Trophoblast cell (in vitro differentiated cells and primary cell): Measurements from ENCODE around the gene TPM2.

Experiments
- DNase-seq, 2 donors: peaks; one replicate each; pipeline ENCODE4 v3.0.0-alpha.2; 2016
- H2AFZ ChIP-seq: 2 replicates; pipeline ENCODE4 v1.6.1; 2013; ENCODE audit warnings: low read length, moderate library complexity, mild to moderate bottlenecking; ENCODE audit not compliant: insufficient read depth, poor library complexity
- H2AK5ac ChIP-seq: 2 replicates; pipeline ENCODE4 v1.6.1; 2013; ENCODE audit warnings: mild to moderate bottlenecking, low read length
- H2BK120ac ChIP-seq: 2 replicates; pipeline ENCODE4 v1.6.1; 2013; ENCODE audit warnings: low read length, mild to moderate bottlenecking, moderate library complexity; ENCODE audit not compliant: insufficient read depth, poor library complexity
- H2BK12ac ChIP-seq: 2 replicates; pipeline ENCODE4 v1.6.1; 2013; ENCODE audit warnings: mild to moderate bottlenecking, low read length, moderate library complexity
- H2BK5ac ChIP-seq: 2 replicates; pipeline ENCODE4 v1.6.1; 2013; ENCODE audit warnings: low read length, low read depth, moderate library complexity, mild to moderate bottlenecking; ENCODE audit not compliant: poor library complexity
- H3K14ac ChIP-seq: 2 replicates; pipeline ENCODE4 v1.6.1; 2013; ENCODE audit warnings: mild to moderate bottlenecking, low read length
- H3K18ac ChIP-seq: 2 replicates; pipeline ENCODE4 v1.6.1; 2013; ENCODE audit warnings: mild to moderate bottlenecking, low read length
- H3K23ac ChIP-seq: 2 replicates; pipeline ENCODE4 v1.6.1; 2013; ENCODE audit warnings: low read length
- H3K27ac ChIP-seq: 2 replicates; pipeline ENCODE4 v1.5.1; 2013; ENCODE audit warnings: low read depth, mild to moderate bottlenecking, inconsistent platforms, low read length, moderate library complexity
- H3K27me3 ChIP-seq: 2 replicates; pipeline ENCODE4 v1.6.1; 2013; ENCODE audit warnings: inconsistent platforms, mild to moderate bottlenecking, low read length, moderate library complexity; ENCODE audit not compliant: insufficient read depth
- H3K36me3 ChIP-seq, 2 experiments: 1 replicate in 1 of 2; 2 replicates in 1 of 2; pipeline ENCODE4 v1.6.1; 2013; ENCODE audit warnings: low read length in 2 of 2, mild to moderate bottlenecking in 2 of 2, moderate library complexity in 1 of 2; ENCODE audit not compliant: insufficient read depth in 2 of 2, control insufficient read depth in 1 of 2
- H3K4ac ChIP-seq: 2 replicates; pipeline ENCODE4 v1.6.1; 2013; ENCODE audit warnings: low read depth, mild to moderate bottlenecking, low read length, moderate library complexity
- H3K4me1 ChIP-seq, 2 experiments: 1 replicate in 1 of 2; 2 replicates in 1 of 2; pipeline ENCODE4 v1.6.1; 2013; ENCODE audit warnings: low read length in 2 of 2, mild to moderate bottlenecking in 2 of 2, moderate library complexity in 1 of 2; ENCODE audit not compliant: insufficient read depth in 2 of 2, control insufficient read depth in 1 of 2
- H3K4me2 ChIP-seq: 2 replicates; pipeline ENCODE4 v1.6.1; 2013; ENCODE audit warnings: inconsistent platforms, mild to moderate bottlenecking, low read length, moderate library complexity
- H3K4me3 ChIP-seq: 2 replicates; pipeline ENCODE4 v1.5.1; 2013; ENCODE audit warnings: mild to moderate bottlenecking, low read depth, low read length, inconsistent platforms
- H3K79me1 ChIP-seq: one replicate; pipeline ENCODE4 v1.6.1; 2013; ENCODE audit warnings: low read length
- H3K79me2 ChIP-seq: 2 replicates; pipeline ENCODE4 v1.6.1; 2013; ENCODE audit warnings: low read length, mild to moderate bottlenecking; ENCODE audit not compliant: control insufficient read depth, insufficient read depth, poor library complexity
- H3K9ac ChIP-seq: 2 replicates; pipeline ENCODE4 v1.6.1; 2013; ENCODE audit warnings: mild to moderate bottlenecking, low read length
- H3K9me3 ChIP-seq: 2 replicates; pipeline ENCODE4 v1.6.1; 2013; ENCODE audit warnings: low read depth, mild to moderate bottlenecking, control low read depth, inconsistent platforms, low read length; ENCODE audit not compliant: insufficient read depth
- H4K12ac ChIP-seq: 2 replicates; pipeline ENCODE4 v1.6.1; 2013; ENCODE audit warnings: low read depth, mild to moderate bottlenecking, low read length, moderate library complexity
- H4K8ac ChIP-seq: 2 replicates; pipeline ENCODE4 v1.6.1; 2013; ENCODE audit warnings: low read depth, mild to moderate bottlenecking, low read length, moderate library complexity
- H4K91ac ChIP-seq: one replicate; pipeline ENCODE4 v1.6.1; 2013; ENCODE audit warnings: low read depth, mild to moderate bottlenecking, low read length, moderate library complexity
- WGBS: extraction: QIAGEN DNeasy Blood & Tissue Kit; methylation state at CpG from one replicate; pipeline ENCODE4 v1.1.7; 2013; ENCODE audit warnings: missing lambda C conversion rate; ENCODE audit not compliant: insufficient read length, insufficient coverage; ENCODE audit errors: extremely low coverage; 5-methylcytosine and 5-hydroxymethylcytosine counted together

The TPM2 gene

GRCh38 chr9:35731415-35732184, 41.9 kb upstream of the TPM2 start:
- Histone ChIP-seq H2BK12ac (no peak overlapping the region), H2AK5ac (peak overlapping the region; percentile 61), H3K36me3 (peaks cover 4 to 21% of the 10 kb centered on the region in 2 experiments), H3K9ac (peak overlapping the region; percentile 98), H3K4me1 (peaks cover 38 to 39% of the 10 kb centered on the region in 2 experiments), H2AFZ (no peak overlapping the region), H3K27me3 (no peaks in the 10 kb centered on the region), H3K4ac (peak overlapping the region; percentile 66), H3K79me1 (peaks cover 28% of the 10 kb centered on the region), H3K14ac (peak overlapping the region; percentile 59), H3K27ac (peak overlapping the region; percentile 90), H3K79me2 (peaks cover 25% of the 10 kb centered on the region), H4K91ac (peak overlapping the region; percentile 93), H3K4me2 (peak overlapping the region; percentile 80), H3K23ac (peak overlapping the region; percentile 55), H3K18ac (peak overlapping the region; percentile 62), H2BK120ac (peak overlapping the region; percentile 61), H4K8ac (peak overlapping the region; percentile 65), H3K9me3 (no peaks in the 10 kb centered on the region), H3K4me3 (peak overlapping the region; percentile 96), H4K12ac (peak overlapping the region; percentile 84), H2BK5ac (peak overlapping the region; percentile 29)
- WGBS, result no CpG with 5 or more reads among the region's 47 CpGs
- DNase-seq, result peak; percentile 25 to 43

- no peak overlapping the region for H2BK120ac ChIP-seq
- no peak for DNase-seq
- H3K23ac ChIP-seq, result no peak overlapping the region
- peak overlapping the region; percentile 38 for H3K27ac ChIP-seq
- H2BK5ac ChIP-seq, result no peak overlapping the region
- H3K4ac ChIP-seq, result peak overlapping the region; percentile 83
- peaks cover 30% of the 10 kb centered on the region for H3K79me1 ChIP-seq
- no peak overlapping the region for H4K91ac ChIP-seq
- H3K4me3 ChIP-seq, result peak overlapping the region; percentile 33
- H4K12ac ChIP-seq, result no peak overlapping the region
- H3K4me1 ChIP-seq, result peaks cover 36 to 44% of the 10 kb centered on the region in 2 experiments
- no peak overlapping the region for H2BK12ac ChIP-seq
- H4K8ac ChIP-seq, result no peak overlapping the region
- H3K79me2 ChIP-seq, result peaks cover 25% of the 10 kb centered on the region
- 100% methylated on average over 2 of the region's 2 CpGs for WGBS
- peaks cover under 1 to 12% of the 10 kb centered on the region in 2 experiments for H3K36me3 ChIP-seq
- no peak overlapping the region for H3K9ac ChIP-seq
- no peak overlapping the region for H3K14ac ChIP-seq
- H3K9me3 ChIP-seq, result no peaks in the 10 kb centered on the region
- no peak overlapping the region for H2AK5ac ChIP-seq
- no peak overlapping the region for H3K18ac ChIP-seq
- H3K27me3 ChIP-seq, result no peaks in the 10 kb centered on the region
- peak overlapping the region; percentile 78 for H3K4me2 ChIP-seq
- H2AFZ ChIP-seq, result no peak overlapping the region
These were observed 40.7 kb upstream of the TPM2 start for GRCh38 chr9:35730486-35730854.

- peaks cover 5 to 12% of the 10 kb centered on the region in 2 experiments for H3K36me3 ChIP-seq
- H3K9ac ChIP-seq, result no peak overlapping the region
- no peaks in the 10 kb centered on the region for H3K9me3 ChIP-seq
- no peak overlapping the region for H2BK120ac ChIP-seq
- H3K18ac ChIP-seq, result no peak overlapping the region
- peak overlapping the region; percentile 83 for H3K4ac ChIP-seq
- no peak overlapping the region for H2AK5ac ChIP-seq
- H2AFZ ChIP-seq, result no peak overlapping the region
- no peak overlapping the region for H4K91ac ChIP-seq
- peak overlapping the region; percentile 38 for H3K27ac ChIP-seq
- H4K12ac ChIP-seq, result no peak overlapping the region
- H3K14ac ChIP-seq, result no peak overlapping the region
- no peak overlapping the region for H4K8ac ChIP-seq
- H3K23ac ChIP-seq, result no peak overlapping the region
- no CpG with 5 or more reads among the region's 6 CpGs for WGBS
- peaks cover 36 to 44% of the 10 kb centered on the region in 2 experiments for H3K4me1 ChIP-seq
- H3K79me1 ChIP-seq, result peaks cover 30% of the 10 kb centered on the region
- H3K4me3 ChIP-seq, result peak overlapping the region; percentile 39
- peak overlapping the region; percentile 7 for H2BK12ac ChIP-seq
- DNase-seq, result peak in 1 of 2 donors; percentile 63
- H3K79me2 ChIP-seq, result peaks cover 25% of the 10 kb centered on the region
- H3K4me2 ChIP-seq, result peak overlapping the region; percentile 78
- no peak overlapping the region for H2BK5ac ChIP-seq
- H3K27me3 ChIP-seq, result no peaks in the 10 kb centered on the region
These were observed 40.2 kb upstream of the TPM2 start for GRCh38 chr9:35729700-35730485.

GRCh38 chr9:35729101-35729500, 39.4 kb upstream of the TPM2 start:
- Histone ChIP-seq H3K4me1 (peaks cover 36 to 44% of the 10 kb centered on the region in 2 experiments), H3K79me2 (peaks cover 25% of the 10 kb centered on the region), H3K9me3 (no peaks in the 10 kb centered on the region), H3K9ac (peak overlapping the region; percentile 16), H2AFZ (no peak overlapping the region), H3K4ac (peak overlapping the region; percentile 2), H4K12ac (no peak overlapping the region), H3K18ac (peak overlapping the region; percentile 8), H2BK12ac (peak overlapping the region; percentile 1), H3K4me2 (peak overlapping the region; percentile 78), H3K27me3 (no peaks in the 10 kb centered on the region), H3K79me1 (peaks cover 30% of the 10 kb centered on the region), H3K14ac (peak overlapping the region; percentile 5), H3K4me3 (no peak overlapping the region), H4K91ac (no peak overlapping the region), H3K27ac (peak overlapping the region; percentile 38), H2BK120ac (no peak overlapping the region), H2BK5ac (no peak overlapping the region), H4K8ac (no peak overlapping the region), H2AK5ac (no peak overlapping the region), H3K23ac (no peak overlapping the region), H3K36me3 (peaks cover 10 to 15% of the 10 kb centered on the region in 2 experiments)
- WGBS, result no CpG with 5 or more reads among the region's 3 CpGs
- no peak for DNase-seq
